ENCODE data around the gene HAP1.

HAP1 gene

DNA sequence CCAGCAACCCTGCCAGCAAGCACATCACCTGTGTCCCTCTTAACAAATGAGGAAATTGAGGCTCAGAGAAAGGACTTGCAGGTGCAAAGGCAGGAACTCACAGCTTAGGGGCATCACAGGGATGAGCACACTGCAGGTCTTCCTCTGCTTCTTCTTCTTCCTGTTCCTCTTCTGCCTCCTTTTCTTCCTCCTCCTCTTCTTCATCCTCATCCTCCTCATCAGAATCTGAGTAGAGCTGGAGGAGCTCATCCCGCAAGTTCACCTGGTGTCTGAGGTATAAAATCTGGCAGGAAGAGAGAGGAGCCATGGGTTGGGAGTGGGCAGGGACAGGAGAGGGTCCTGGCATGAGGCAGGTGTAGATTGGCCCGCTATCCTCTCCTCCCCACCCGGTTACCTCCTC, 2.6 kb downstream of the HAP1 start:
- H3K36me3 ChIP-seq (ENCODE audit: control insufficient read depth in 2 of 2, insufficient read depth in 1 of 2, low read length in 2 of 2), result peaks cover 0 to 6% of the 10 kb centered on the region in 2 experiments; a peak in 1 of 3 replicates
- ChIA-PET POLR2A (interaction anchor here (0.8 to 3.1 kb wide), 4 partner anchors 25 to 98 kb away, joined by 3 to 15 read pairs (median 3); partner anchors contain the start of genes EIF1 and JUP), CTCF (interaction anchor here (2.2 kb wide), 1 partner anchor 70 kb away, joined by 9 read pairs; no protein-coding TSS in a partner anchor)
- H3K4me3 ChIP-seq (ENCODE audit: low read depth, low read length), result no peak overlapping the region
- H3K27ac ChIP-seq (ENCODE audit: extremely low read depth, low read depth, low read length), result no peak overlapping the region
- no peak for TF ChIP-seq ZBTB1 (tag by site-specific recombination; IDR thresholded peaks at IDR 0.05)
- no peak for TF ChIP-seq ZNF488 (tag by site-specific recombination; IDR thresholded peaks at IDR 0.05)
- TF ChIP-seq SETDB1 (IDR thresholded peaks at IDR 0.05; ENCODE audit: insufficient read length, low read length), result no peak
- TF ChIP-seq, protein P1, sequence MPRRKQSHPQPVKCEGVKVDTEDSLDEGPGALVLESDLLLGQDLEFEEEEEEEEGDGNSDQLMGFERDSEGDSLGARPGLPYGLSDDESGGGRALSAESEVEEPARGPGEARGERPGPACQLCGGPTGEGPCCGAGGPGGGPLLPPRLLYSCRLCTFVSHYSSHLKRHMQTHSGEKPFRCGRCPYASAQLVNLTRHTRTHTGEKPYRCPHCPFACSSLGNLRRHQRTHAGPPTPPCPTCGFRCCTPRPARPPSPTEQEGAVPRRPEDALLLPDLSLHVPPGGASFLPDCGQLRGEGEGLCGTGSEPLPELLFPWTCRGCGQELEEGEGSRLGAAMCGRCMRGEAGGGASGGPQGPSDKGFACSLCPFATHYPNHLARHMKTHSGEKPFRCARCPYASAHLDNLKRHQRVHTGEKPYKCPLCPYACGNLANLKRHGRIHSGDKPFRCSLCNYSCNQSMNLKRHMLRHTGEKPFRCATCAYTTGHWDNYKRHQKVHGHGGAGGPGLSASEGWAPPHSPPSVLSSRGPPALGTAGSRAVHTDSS (tag by site-specific recombination; IDR thresholded peaks at IDR 0.05), result peak; percentile 96
- TF ChIP-seq SP2 (tag by site-specific recombination; IDR thresholded peaks at IDR 0.05), result no peak
- TF ChIP-seq WT1 (tag by site-specific recombination; IDR thresholded peaks at IDR 0.05), result no peak
- TF ChIP-seq SALL2 (tag by site-specific recombination; IDR thresholded peaks at IDR 0.05; ENCODE audit: borderline replicate concordance), result no peak
- TF ChIP-seq ZNF768 (tag by site-specific recombination; IDR thresholded peaks at IDR 0.05), result no peak
- no peaks in the 10 kb centered on the region for H3K4me1 ChIP-seq (ENCODE audit: control insufficient read depth, insufficient read depth, low read length)
- no peaks in the 10 kb centered on the region for H3K9me3 ChIP-seq (ENCODE audit: control insufficient read depth, insufficient read depth, low read depth, low read length)

DNA sequence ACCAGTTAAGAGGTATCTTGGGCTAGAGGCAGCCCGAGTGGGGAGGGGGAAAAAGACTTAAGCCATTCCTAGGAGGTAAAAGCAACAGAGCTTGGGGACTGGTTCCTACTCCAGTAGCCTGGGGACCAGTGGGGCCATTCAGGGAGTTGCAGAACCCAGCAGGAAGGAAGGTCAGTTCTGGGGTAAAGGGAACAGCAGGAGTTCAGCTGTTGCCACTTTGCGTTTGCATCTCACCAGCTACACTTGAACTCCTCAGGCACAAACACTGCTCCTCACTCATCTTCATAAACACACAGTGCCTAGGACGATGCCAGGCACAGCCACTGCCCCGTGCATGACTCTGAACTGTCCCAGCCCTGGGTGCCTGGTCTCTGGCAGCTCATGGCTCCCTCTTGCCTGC, 4.0 kb downstream of the HAP1 start:
- no peaks in the 10 kb centered on the region for H3K4me1 ChIP-seq (ENCODE audit: control insufficient read depth, insufficient read depth, low read length)
- POLR2A ChIA-PET, result interaction anchor here (3.1 kb wide), 1 partner anchor 42 kb away, joined by 15 read pairs; the partner anchor contains the start of gene EIF1

DNA sequence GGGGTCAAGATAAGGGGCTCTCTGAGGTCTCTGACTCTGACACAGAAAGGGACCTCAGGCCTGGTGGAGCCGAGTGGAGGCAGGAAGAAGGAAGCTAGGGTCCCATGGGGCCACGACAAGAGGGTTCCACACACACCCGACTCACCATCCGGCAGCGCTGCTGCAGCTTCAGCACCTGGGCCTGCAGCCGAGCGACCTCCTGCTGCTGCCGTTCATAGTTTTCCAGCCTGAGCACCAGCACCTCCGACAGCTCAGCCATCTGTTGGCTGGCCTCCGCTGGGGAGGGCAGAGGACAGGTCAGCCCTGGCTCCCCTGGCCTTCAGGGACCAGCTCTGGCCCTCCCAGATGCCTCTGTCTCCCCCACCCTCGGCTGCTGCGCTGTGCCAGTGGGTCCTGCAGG, 6.4 kb downstream of the HAP1 start:
- Histone ChIP-seq H3K4me1 (ENCODE audit: control insufficient read depth, insufficient read depth, low read length) (no peaks in the 10 kb centered on the region), H3K4me3 (ENCODE audit: low read depth, low read length) (no peak overlapping the region), H3K36me3 (ENCODE audit: control insufficient read depth in 2 of 2, insufficient read depth in 1 of 2, low read length in 2 of 2) (peaks cover 0 to 6% of the 10 kb centered on the region in 2 experiments; a peak in 1 of 3 replicates), H3K27ac (ENCODE audit: extremely low read depth, low read depth, low read length) (no peak overlapping the region), H3K9me3 (ENCODE audit: control insufficient read depth, insufficient read depth, low read depth, low read length) (no peaks in the 10 kb centered on the region)
- POLR2A ChIA-PET, result interaction anchor here (1.1 to 2.0 kb wide), 3 partner anchors 9 to 58 kb away, joined by 4 to 6 read pairs (median 5); partner anchors contain the start of gene JUP
- CTCF ChIA-PET, result interaction anchor here (0.5 to 1.6 kb wide), 2 partner anchors 9 to 232 kb away, joined by 3 to 5 read pairs; no protein-coding TSS in a partner anchor
- TF ChIP-seq ZNF48 (tag by site-specific recombination; IDR thresholded peaks at IDR 0.05) (no peak), ZBTB21 (tag by site-specific recombination; IDR thresholded peaks at IDR 0.05) (no peak), ZSCAN23 (tag by site-specific recombination; IDR thresholded peaks at IDR 0.05) (no peak), SALL2 (tag by site-specific recombination; IDR thresholded peaks at IDR 0.05; ENCODE audit: borderline replicate concordance) (no peak), ZNF169 (tag by site-specific recombination; IDR thresholded peaks at IDR 0.05) (no peak), GLIS1 (tag by site-specific recombination; IDR thresholded peaks at IDR 0.05) (no peak), ZNF529 (tag by site-specific recombination; IDR thresholded peaks at IDR 0.05; ENCODE audit: insufficient replicate concordance) (no peak), ZNF426 (tag by site-specific recombination; IDR thresholded peaks at IDR 0.05) (no peak), ZNF23 (tag by site-specific recombination; IDR thresholded peaks at IDR 0.05; ENCODE audit: borderline replicate concordance) (no peak), ZNF175 (tag by site-specific recombination; IDR thresholded peaks at IDR 0.05) (no peak)
- TF ChIP-seq, protein P2, sequence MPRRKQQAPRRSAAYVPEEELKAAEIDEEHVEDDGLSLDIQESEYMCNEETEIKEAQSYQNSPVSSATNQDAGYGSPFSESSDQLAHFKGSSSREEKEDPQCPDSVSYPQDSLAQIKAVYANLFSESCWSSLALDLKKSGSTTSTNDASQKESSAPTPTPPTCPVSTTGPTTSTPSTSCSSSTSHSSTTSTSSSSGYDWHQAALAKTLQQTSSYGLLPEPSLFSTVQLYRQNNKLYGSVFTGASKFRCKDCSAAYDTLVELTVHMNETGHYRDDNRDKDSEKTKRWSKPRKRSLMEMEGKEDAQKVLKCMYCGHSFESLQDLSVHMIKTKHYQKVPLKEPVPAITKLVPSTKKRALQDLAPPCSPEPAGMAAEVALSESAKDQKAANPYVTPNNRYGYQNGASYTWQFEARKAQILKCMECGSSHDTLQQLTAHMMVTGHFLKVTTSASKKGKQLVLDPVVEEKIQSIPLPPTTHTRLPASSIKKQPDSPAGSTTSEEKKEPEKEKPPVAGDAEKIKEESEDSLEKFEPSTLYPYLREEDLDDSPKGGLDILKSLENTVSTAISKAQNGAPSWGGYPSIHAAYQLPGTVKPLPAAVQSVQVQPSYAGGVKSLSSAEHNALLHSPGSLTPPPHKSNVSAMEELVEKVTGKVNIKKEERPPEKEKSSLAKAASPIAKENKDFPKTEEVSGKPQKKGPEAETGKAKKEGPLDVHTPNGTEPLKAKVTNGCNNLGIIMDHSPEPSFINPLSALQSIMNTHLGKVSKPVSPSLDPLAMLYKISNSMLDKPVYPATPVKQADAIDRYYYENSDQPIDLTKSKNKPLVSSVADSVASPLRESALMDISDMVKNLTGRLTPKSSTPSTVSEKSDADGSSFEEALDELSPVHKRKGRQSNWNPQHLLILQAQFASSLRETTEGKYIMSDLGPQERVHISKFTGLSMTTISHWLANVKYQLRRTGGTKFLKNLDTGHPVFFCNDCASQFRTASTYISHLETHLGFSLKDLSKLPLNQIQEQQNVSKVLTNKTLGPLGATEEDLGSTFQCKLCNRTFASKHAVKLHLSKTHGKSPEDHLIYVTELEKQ (tag by site-specific recombination; IDR thresholded peaks at IDR 0.05; ENCODE audit: borderline replicate concordance), result no peak
- TF ChIP-seq, protein P3, sequence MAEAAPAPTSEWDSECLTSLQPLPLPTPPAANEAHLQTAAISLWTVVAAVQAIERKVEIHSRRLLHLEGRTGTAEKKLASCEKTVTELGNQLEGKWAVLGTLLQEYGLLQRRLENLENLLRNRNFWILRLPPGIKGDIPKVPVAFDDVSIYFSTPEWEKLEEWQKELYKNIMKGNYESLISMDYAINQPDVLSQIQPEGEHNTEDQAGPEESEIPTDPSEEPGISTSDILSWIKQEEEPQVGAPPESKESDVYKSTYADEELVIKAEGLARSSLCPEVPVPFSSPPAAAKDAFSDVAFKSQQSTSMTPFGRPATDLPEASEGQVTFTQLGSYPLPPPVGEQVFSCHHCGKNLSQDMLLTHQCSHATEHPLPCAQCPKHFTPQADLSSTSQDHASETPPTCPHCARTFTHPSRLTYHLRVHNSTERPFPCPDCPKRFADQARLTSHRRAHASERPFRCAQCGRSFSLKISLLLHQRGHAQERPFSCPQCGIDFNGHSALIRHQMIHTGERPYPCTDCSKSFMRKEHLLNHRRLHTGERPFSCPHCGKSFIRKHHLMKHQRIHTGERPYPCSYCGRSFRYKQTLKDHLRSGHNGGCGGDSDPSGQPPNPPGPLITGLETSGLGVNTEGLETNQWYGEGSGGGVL (tag by site-specific recombination; IDR thresholded peaks at IDR 0.05), result no peak

More for the DNA sequence above, 4.0 kb downstream of the HAP1 start:
- no peak overlapping the region for H3K4me3 ChIP-seq (ENCODE audit: low read depth, low read length)
- no peak overlapping the region for H3K27ac ChIP-seq (ENCODE audit: extremely low read depth, low read depth, low read length)
- H3K36me3 ChIP-seq (ENCODE audit: control insufficient read depth in 2 of 2, insufficient read depth in 1 of 2, low read length in 2 of 2), result peaks cover 0 to 6% of the 10 kb centered on the region in 2 experiments; a peak in 1 of 3 replicates
- CTCF ChIA-PET, result interaction anchor here (0.6 to 2.2 kb wide), 3 partner anchors 10 to 71 kb away, joined by 3 to 9 read pairs (median 4); no protein-coding TSS in a partner anchor
- no peaks in the 10 kb centered on the region for H3K9me3 ChIP-seq (ENCODE audit: control insufficient read depth, insufficient read depth, low read depth, low read length)
- TF ChIP-seq ZNF48 (tag by site-specific recombination; IDR thresholded peaks at IDR 0.05) (0 out of 2 replicates have a peak, but pooled peaks have one; percentile 13), ZNF211 (tag by site-specific recombination; IDR thresholded peaks at IDR 0.05; ENCODE audit: low read depth) (no peak), ZNF488 (tag by site-specific recombination; IDR thresholded peaks at IDR 0.05) (no peak), ZIC2 (tag by site-specific recombination; IDR thresholded peaks at IDR 0.05) (peak; percentile 34; the same call in 1 of the 2 replicates), ZNF341 (tag by site-specific recombination; IDR thresholded peaks at IDR 0.05; ENCODE audit: low read depth) (peak; percentile 57), ZNF221 (tag by site-specific recombination; IDR thresholded peaks at IDR 0.05; ENCODE audit: borderline replicate concordance) (no peak)

Measured in HEK293 (cell line).